Sigmoid colon (tissue), 7 donors: ENCODE measurements around the gene SMYD3. TPM values are rescaled to one million over a fixed set of nuclear protein-coding genes. Genes with fewer than 3 reads are reported as not detected.

ENCODE experiments used
- DNase-seq: peaks from one replicate; pipeline ENCODE4 v3.0.0-alpha.2; 2019
- H3K27ac ChIP-seq, 4 donors: fragments of 200-600 bp; sonication (generic); one replicate each; pipeline ENCODE4 v1.5.1; 2016 to 2019; ENCODE audit warnings: mild to moderate bottlenecking in 1 of 4
- H3K27me3 ChIP-seq, 3 donors: fragments of 200-600 bp; sonication (generic); one replicate each; pipeline ENCODE4 v1.5.1; 2019; ENCODE audit warnings: mild to moderate bottlenecking in 1 of 3
- H3K36me3 ChIP-seq, 4 donors: fragments of 200-600 bp; sonication (generic); one replicate each; pipeline ENCODE4 v1.5.1; 2016 to 2019
- H3K4me1 ChIP-seq, 4 donors: fragments of 200-600 bp; sonication (generic); one replicate each; pipeline ENCODE4 v1.5.1; 2017 to 2019
- H3K4me3 ChIP-seq, 4 donors: fragments of 200-600 bp; sonication (generic); one replicate each; pipeline ENCODE4 v1.5.1; 2017 to 2019; ENCODE audit warnings: mild to moderate bottlenecking in 2 of 4, moderate library complexity in 1 of 4
- H3K9me3 ChIP-seq, 4 donors: fragments of 200-600 bp in 3 of 4; sonication (generic) in 3 of 4; one replicate each; pipeline versions ENCODE4 v1.5.1 to v1.6.1; 2013 to 2019
- CTCF ChIP-seq, 4 experiments: fragments of 450-650 bp in 3 of 4; fragments of 200-600 bp in 1 of 4; IDR thresholded peaks; one replicate each; pipeline ENCODE4 v1.5.1; 2016 to 2019; ENCODE audit warnings: antibody characterized with exemption in 4 of 4, mild to moderate bottlenecking in 3 of 4, moderate library complexity in 2 of 4
- EP300 ChIP-seq, 4 donors: sonication (generic); formaldehyde crosslinking; IDR thresholded peaks; one replicate each; pipeline ENCODE4 v1.6.1; 2017; ENCODE audit warnings: antibody characterized with exemption in 4 of 4
- POLR2A ChIP-seq, 2 donors: fragments of 450-650 bp; IDR thresholded peaks; one replicate each; pipeline ENCODE4 v1.6.1; 2016; ENCODE audit warnings: antibody characterized with exemption in 2 of 2, mild to moderate bottlenecking in 2 of 2, moderate library complexity in 2 of 2
- POLR2AphosphoS5 ChIP-seq, 4 donors: sonication (generic); formaldehyde crosslinking; IDR thresholded peaks; one replicate each; pipeline ENCODE4 v1.6.1; 2017; ENCODE audit warnings: antibody characterized with exemption in 4 of 4
- WGBS, 2 donors: extraction: QIAGEN DNeasy Blood & Tissue Kit; methylation state at CpG; one replicate each; pipeline ENCODE4 v1.1.7; 2013; 5-methylcytosine and 5-hydroxymethylcytosine counted together
- intact Hi-C: fragments of 100-400 bp; cut with DNase I; formaldehyde crosslinking; loops from one replicate; pipeline ENCODE4 v1.15.1; 2023
- polyA plus RNA-seq, 3 donors: library from polyadenylated mRNA; stranded (reverse); fragments of 200-250 nt; gene quantifications; one replicate each; pipeline ENCODE4 v1.2.3, GENCODE V29; 2013
- total RNA-seq, 4 donors: library from RNA; depleted of rRNA; stranded (reverse); fragments of >200 nt; gene quantifications; one replicate each; pipeline ENCODE4 v1.1.0, GENCODE V29; 2016
- donor health status: healthy with polysubstance abuse.
- donor health status: Bipolar disorder and iron deficiency.
- donor health status: healthy.

The SMYD3 gene
- total and polyA plus RNA-seq, 7 donors, result 8.7 to 23.8 (median 17.1) TPM

- intact Hi-C loops, result no loop called here
- Histone ChIP-seq H3K9me3 (no peaks in the 10 kb centered on the region), H3K27ac (no peak overlapping the region), H3K36me3 (no peaks in the 10 kb centered on the region), H3K4me1 (no peaks in the 10 kb centered on the region), H3K4me3 (no peak overlapping the region), H3K27me3 (no peaks in the 10 kb centered on the region)
- 98% methylated on average over 13 of the region's 13 CpGs for WGBS, 2 donors
- no peak for DNase-seq
- TF ChIP-seq POLR2A (IDR thresholded peaks at IDR 0.05) (no peak), CTCF (IDR thresholded peaks at IDR 0.05) (no peak), POLR2AphosphoS5 (IDR thresholded peaks at IDR 0.05) (no peak), EP300 (IDR thresholded peaks at IDR 0.05) (no peak)
Observed at GRCh38 chr1:246311461-246311860, 195.6 kb downstream of the SMYD3 start.

GRCh38 chr1:246309247-246309884 lies 197.7 kb downstream of the SMYD3 start:
- DNase-seq, result no peak
- Histone ChIP-seq H3K4me3 (no peak overlapping the region), H3K27me3 (no peaks in the 10 kb centered on the region), H3K9me3 (no peaks in the 10 kb centered on the region), H3K27ac (no peak overlapping the region), H3K4me1 (no peaks in the 10 kb centered on the region), H3K36me3 (no peaks in the 10 kb centered on the region)
- 82 to 91% methylated on average over 3 of the region's 3 CpGs for WGBS, 2 donors
- intact Hi-C loops, result no loop called here
- no peak for TF ChIP-seq POLR2AphosphoS5 (IDR thresholded peaks at IDR 0.05)
- no peak for TF ChIP-seq EP300 (IDR thresholded peaks at IDR 0.05)
- TF ChIP-seq POLR2A (IDR thresholded peaks at IDR 0.05), result no peak
- no peak for TF ChIP-seq CTCF (IDR thresholded peaks at IDR 0.05)

- H3K4me3 ChIP-seq, result no peak overlapping the region
- no peaks in the 10 kb centered on the region for H3K27me3 ChIP-seq
- TF ChIP-seq CTCF (IDR thresholded peaks at IDR 0.05) (no peak), POLR2A (IDR thresholded peaks at IDR 0.05) (no peak), EP300 (IDR thresholded peaks at IDR 0.05) (no peak), POLR2AphosphoS5 (IDR thresholded peaks at IDR 0.05) (no peak)
- no peaks in the 10 kb centered on the region for H3K36me3 ChIP-seq
- no peaks in the 10 kb centered on the region for H3K4me1 ChIP-seq
- 86 to 96% methylated on average over 3 of the region's 3 CpGs for WGBS, 2 donors
- no peak overlapping the region for H3K27ac ChIP-seq
- intact Hi-C loops, result no loop called here
- H3K9me3 ChIP-seq, result no peaks in the 10 kb centered on the region
- DNase-seq, result no peak
Observed at GRCh38 chr1:246308533-246309075, 198.5 kb downstream of the SMYD3 start.

- Histone ChIP-seq H3K9me3 (no peaks in the 10 kb centered on the region), H3K27me3 (no peaks in the 10 kb centered on the region), H3K27ac (no peak overlapping the region), H3K4me3 (no peak overlapping the region), H3K4me1 (no peaks in the 10 kb centered on the region), H3K36me3 (no peaks in the 10 kb centered on the region)
- TF ChIP-seq POLR2A (IDR thresholded peaks at IDR 0.05), result no peak
- TF ChIP-seq EP300 (IDR thresholded peaks at IDR 0.05), result no peak
- TF ChIP-seq CTCF (IDR thresholded peaks at IDR 0.05), result no peak
- no peak for TF ChIP-seq POLR2AphosphoS5 (IDR thresholded peaks at IDR 0.05)
- WGBS, 2 donors, result 89 to 93% methylated on average over 3 of the region's 3 CpGs
- DNase-seq, result no peak
- intact Hi-C loops, result no loop called here
Observed at GRCh38 chr1:246306415-246307037, 200.6 kb downstream of the SMYD3 start.
